ACC112 (cell line): ENCODE measurements around the gene NOP53.
"Not testable (repeated sequence)": the region's sequence is repeated elsewhere in the genome, so short reads cannot be mapped to it uniquely, and the experiment has no call there.

ENCODE experiments used
- H2AFZ ChIP-seq: fragments of 200-600 bp; sonication (generic); one replicate; pipeline ENCODE4 v1.6.0; 2017; ENCODE audit warnings: antibody characterized with exemption, low read length; ENCODE audit not compliant: unreplicated experiment
- H3K27ac ChIP-seq: fragments of 200-600 bp; sonication (generic); 2 replicates; pipeline ENCODE4 v1.5.1; 2014; ENCODE audit warnings: low read depth, mild to moderate bottlenecking, antibody characterized with exemption, low read length, moderate library complexity
- H3K27me3 ChIP-seq: fragments of 200-600 bp; sonication (generic); 2 replicates; pipeline ENCODE4 v1.6.1; 2014; ENCODE audit warnings: mild to moderate bottlenecking, antibody characterized with exemption, low read length, moderate library complexity, mixed read lengths; ENCODE audit not compliant: insufficient read depth
- H3K36me3 ChIP-seq: fragments of 200-600 bp; sonication (generic); 2 replicates; pipeline ENCODE4 v1.6.1; 2016; ENCODE audit warnings: mild to moderate bottlenecking, antibody characterized with exemption, low read length, moderate library complexity, mixed read lengths; ENCODE audit not compliant: insufficient read depth
- H3K4me1 ChIP-seq: fragments of 200-600 bp; sonication (generic); one replicate; pipeline ENCODE4 v1.6.1; 2016; ENCODE audit warnings: low read length, mixed read lengths; ENCODE audit not compliant: insufficient read depth, unreplicated experiment, control insufficient read depth
- H3K4me3 ChIP-seq: fragments of 200-600 bp; sonication (generic); 2 replicates; pipeline ENCODE4 v1.5.1; 2014; ENCODE audit warnings: mild to moderate bottlenecking, low read depth, low read length
- H3K79me2 ChIP-seq: fragments of 200-600 bp; sonication (generic); one replicate; pipeline ENCODE4 v1.6.0; 2016; ENCODE audit warnings: low read length; ENCODE audit not compliant: control insufficient read depth, unreplicated experiment, insufficient read depth

The NOP53 gene

DNA sequence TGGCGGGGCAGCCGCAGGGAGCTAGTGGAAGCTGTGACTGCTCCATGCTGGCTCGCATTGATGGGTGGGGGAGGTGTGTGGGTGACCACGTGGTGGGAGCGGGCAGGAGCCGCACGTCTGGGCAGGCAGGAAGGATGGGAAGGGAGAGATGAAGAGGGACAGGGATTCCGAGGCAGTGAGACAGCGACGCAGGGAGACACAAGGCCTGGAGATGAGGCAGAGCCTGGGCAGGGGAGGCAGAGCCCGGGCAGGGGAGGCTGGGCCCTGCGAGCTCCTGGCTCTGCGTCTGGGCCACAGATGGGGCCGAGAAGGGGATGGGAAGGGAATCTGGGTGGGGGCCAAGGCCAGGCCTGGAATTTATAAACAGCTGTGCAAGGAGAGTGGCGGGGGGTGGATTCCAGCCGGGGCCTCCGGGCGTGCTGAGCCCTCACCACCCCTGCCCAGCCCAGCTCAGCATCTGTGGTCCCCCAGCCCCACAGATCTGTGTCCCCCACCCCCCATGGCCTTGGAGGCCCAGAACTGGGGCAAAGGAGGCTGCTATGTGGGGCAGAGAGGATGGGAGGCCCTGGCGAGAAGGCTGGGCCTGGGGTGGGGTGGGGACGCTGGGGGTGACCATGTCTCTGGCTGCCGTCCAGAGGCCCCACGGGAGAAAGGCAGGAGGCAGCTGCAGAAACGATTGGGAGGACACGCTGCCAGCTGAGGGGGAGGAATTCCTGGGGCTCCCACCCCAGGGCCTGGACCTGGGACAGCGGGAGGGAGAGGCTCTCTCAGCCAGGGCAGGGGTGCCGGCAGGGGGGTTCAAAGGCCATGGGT, 26.1 kb upstream of the NOP53 start:
- Histone ChIP-seq H2AFZ (no peak overlapping the region), H3K4me1 (peaks cover 33% of the 10 kb centered on the region), H3K4me3 (peak overlapping the region; percentile 57), H3K27me3 (no peaks in the 10 kb centered on the region), H3K79me2 (peaks cover 48% of the 10 kb centered on the region), H3K27ac (peak overlapping the region; percentile 87), H3K36me3 (peaks cover 5% of the 10 kb centered on the region; the same call in 1 of the 2 replicates)

- Histone ChIP-seq H3K36me3 (peaks cover 8% of the 10 kb centered on the region; the same call in 1 of the 2 replicates), H3K4me3 (no peak overlapping the region)
Measured at GRCh38 chr19:47720669-47721422, 24.5 kb upstream of the NOP53 start.

GRCh38 chr19:47723581-47723940, 21.8 kb upstream of the NOP53 start:
- H3K27ac ChIP-seq = peak overlapping the region; percentile 92
- no peak overlapping the region for H2AFZ ChIP-seq
- peaks cover 22% of the 10 kb centered on the region for H3K79me2 ChIP-seq
- peaks cover 5% of the 10 kb centered on the region; the same call in 1 of the 2 replicates for H3K36me3 ChIP-seq
- peaks cover 40% of the 10 kb centered on the region for H3K4me1 ChIP-seq
- H3K27me3 ChIP-seq = no peaks in the 10 kb centered on the region
- no peak overlapping the region for H3K4me3 ChIP-seq

More at GRCh38 chr19:47720669-47721422, 24.5 kb upstream of the NOP53 start:
- H3K27ac ChIP-seq = peak overlapping the region; percentile 87; the same call in 1 of the 2 replicates
- peaks cover 37% of the 10 kb centered on the region for H3K79me2 ChIP-seq
- no peak overlapping the region for H2AFZ ChIP-seq
- H3K27me3 ChIP-seq = no peaks in the 10 kb centered on the region
- H3K4me1 ChIP-seq = peaks cover 33% of the 10 kb centered on the region

DNA sequence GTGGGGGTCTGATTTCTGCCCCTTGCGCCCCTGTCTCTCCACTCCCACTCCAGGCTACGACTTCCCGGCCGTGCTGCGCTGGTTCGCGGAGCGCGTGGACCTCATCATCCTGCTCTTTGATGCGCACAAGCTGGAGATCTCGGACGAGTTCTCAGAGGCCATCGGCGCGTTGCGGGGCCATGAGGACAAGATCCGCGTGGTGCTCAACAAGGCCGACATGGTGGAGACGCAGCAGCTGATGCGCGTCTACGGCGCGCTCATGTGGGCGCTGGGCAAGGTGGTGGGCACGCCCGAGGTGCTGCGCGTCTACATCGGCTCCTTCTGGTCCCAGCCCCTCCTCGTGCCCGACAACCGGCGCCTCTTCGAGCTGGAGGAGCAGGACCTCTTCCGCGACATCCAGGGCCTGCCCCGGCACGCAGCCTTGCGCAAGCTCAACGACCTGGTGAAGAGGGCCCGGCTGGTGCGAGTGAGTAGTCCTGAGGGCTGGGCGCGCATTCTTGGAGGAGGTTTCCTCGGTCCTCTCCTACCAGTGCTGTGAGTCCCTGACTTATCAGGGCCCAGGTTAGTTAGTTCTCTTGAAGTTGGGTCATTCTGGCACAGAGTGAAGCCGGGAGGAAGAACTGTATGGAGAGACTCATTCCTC, 19.5 kb upstream of the NOP53 start:
- Histone ChIP-seq H2AFZ (no peak overlapping the region), H3K79me2 (peaks cover 22% of the 10 kb centered on the region), H3K4me1 (peaks cover 42% of the 10 kb centered on the region), H3K27me3 (no peaks in the 10 kb centered on the region), H3K36me3 (peaks cover 15% of the 10 kb centered on the region; the same call in 1 of the 2 replicates), H3K27ac (peak overlapping the region; percentile 58), H3K4me3 (no peak overlapping the region)

- peaks cover 24% of the 10 kb centered on the region for H3K79me2 ChIP-seq
- peak overlapping the region; percentile 58 for H3K27ac ChIP-seq
- no peaks in the 10 kb centered on the region for H3K27me3 ChIP-seq
- peaks cover 16% of the 10 kb centered on the region; the same call in 1 of the 2 replicates for H3K36me3 ChIP-seq
- peaks cover 42% of the 10 kb centered on the region for H3K4me1 ChIP-seq
- H2AFZ ChIP-seq = no peak overlapping the region
- H3K4me3 ChIP-seq = no peak overlapping the region
Measured at GRCh38 chr19:47726467-47726866, 18.9 kb upstream of the NOP53 start.

DNA sequence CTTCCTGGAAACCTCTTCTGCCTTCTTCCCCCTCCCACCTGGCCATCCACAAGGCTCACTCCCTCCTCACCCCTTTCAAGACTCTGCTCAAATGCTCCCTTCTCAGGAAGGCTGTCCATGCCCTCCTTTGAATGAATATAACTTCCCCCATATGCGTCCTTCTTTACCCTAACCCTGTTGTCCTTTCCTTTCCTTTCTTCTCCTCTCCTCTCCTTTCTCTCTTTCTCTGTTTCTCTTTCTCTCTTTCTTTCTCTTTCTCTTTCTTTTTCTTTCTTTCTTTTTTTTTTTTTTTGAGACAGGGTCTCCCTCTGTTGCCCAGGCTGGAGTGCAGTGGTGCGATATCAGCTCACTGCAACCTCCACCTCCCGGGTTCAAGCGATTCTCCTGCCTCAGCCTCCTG, 17.1 kb upstream of the NOP53 start:
- Histone ChIP-seq H3K36me3 (peaks cover 19% of the 10 kb centered on the region; the same call in 1 of the 2 replicates), H3K4me1 (peaks cover 31% of the 10 kb centered on the region), H3K27ac (peak overlapping the region; percentile 29; the same call in 1 of the 2 replicates), H3K79me2 (peaks cover 20% of the 10 kb centered on the region)
- H2AFZ ChIP-seq, H3K27me3 ChIP-seq, H3K4me3 ChIP-seq: not testable (repeated sequence)

GRCh38 chr19:47729468-47729798, 15.9 kb upstream of the NOP53 start:
- no peak overlapping the region for H2AFZ ChIP-seq

DNA sequence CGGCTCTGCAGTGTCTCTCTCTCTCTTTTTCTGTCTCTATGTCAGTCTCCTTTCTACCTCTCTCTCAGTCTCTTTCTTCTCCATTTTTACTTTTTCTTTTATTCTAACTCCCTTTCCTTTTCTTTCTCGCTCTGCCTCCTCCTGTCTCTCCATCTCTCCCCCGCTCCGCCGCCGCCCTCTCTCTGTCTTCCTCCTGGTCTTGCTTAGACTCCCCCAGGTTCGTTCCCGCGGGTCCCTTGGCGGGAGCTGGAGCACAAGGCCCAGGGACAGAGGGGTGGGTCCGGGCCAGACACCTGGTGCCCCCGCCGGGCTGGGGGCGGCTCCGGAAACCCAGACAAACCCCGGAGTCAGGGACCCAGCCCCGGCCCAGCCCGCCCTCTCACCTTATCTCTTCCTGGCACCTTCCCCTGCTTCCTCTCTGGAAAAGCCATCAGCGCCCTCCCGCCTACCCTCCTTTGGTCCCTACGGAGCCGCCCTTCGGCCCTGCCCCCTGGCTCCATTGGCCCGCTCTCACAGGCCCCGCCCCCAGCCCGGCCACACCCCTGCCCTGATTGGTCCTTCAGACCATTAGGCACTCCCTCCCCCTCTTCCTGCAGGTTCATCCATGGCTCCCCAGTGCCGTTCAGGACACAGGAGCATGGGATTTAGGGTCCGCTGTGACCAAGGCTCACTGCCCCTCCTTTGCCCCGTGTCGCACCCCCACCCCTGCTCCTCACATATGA, 15.4 kb upstream of the NOP53 start:
- H3K27ac ChIP-seq = peak overlapping the region; percentile 74
- no peak overlapping the region for H2AFZ ChIP-seq
- H3K4me3 ChIP-seq = no peak overlapping the region
- peaks cover 29% of the 10 kb centered on the region for H3K4me1 ChIP-seq
- H3K79me2 ChIP-seq = peaks cover 20% of the 10 kb centered on the region
- peaks cover 17% of the 10 kb centered on the region; the same call in 1 of the 2 replicates for H3K36me3 ChIP-seq
- H3K27me3 ChIP-seq = no peaks in the 10 kb centered on the region

More at GRCh38 chr19:47729468-47729798, 15.9 kb upstream of the NOP53 start:
- Histone ChIP-seq H3K79me2 (peaks cover 21% of the 10 kb centered on the region), H3K27ac (peak overlapping the region; percentile 74), H3K36me3 (peaks cover 18% of the 10 kb centered on the region; the same call in 1 of the 2 replicates), H3K4me1 (peaks cover 29% of the 10 kb centered on the region), H3K27me3 (no peaks in the 10 kb centered on the region), H3K4me3 (no peak overlapping the region)

DNA sequence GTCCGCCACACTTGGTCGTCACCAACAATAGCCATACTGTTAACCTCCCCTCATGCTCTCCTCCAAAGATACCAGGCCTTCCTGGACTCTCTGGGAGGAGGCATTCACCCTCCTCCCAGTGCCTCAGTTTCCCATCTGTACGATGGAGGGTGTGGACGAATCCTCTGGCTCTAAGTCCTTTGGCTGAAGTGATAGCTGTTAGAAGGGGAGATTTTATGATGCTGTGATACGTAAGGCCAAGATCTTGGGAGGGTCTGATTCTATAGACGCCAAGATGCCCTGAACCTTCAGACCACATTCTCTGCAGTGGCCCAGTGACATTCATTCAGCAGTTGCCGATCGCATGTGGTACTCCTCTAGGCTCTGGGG, 14.8 kb upstream of the NOP53 start:
- no peak overlapping the region for H3K4me3 ChIP-seq
- H2AFZ ChIP-seq = no peak overlapping the region
- H3K27me3 ChIP-seq = no peaks in the 10 kb centered on the region
- H3K36me3 ChIP-seq = peaks cover 17% of the 10 kb centered on the region; the same call in 1 of the 2 replicates
- no peak overlapping the region for H3K27ac ChIP-seq
- H3K79me2 ChIP-seq = peaks cover 20% of the 10 kb centered on the region
- H3K4me1 ChIP-seq = peaks cover 29% of the 10 kb centered on the region

DNA sequence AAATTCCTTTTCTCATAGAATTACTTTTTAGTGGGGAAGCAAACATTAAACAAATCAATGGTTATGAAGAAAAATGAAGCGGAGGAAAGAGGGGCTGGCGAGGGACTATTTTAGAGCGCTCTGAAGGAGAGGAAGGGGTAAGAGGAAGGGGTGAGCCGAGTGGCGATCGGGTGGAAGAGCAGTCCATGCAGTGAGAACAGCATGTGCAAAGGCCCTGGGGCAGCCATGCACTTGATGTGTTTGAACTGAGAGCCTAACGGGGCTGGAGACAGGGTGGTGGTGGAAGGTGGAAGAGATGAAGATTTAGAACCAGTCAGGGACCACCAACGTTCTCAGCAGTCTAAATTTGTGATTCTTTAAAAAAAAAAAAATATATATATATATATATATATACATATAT, 14.4 kb upstream of the NOP53 start:
- Histone ChIP-seq H3K79me2 (peaks cover 20% of the 10 kb centered on the region), H2AFZ (no peak overlapping the region), H3K27ac (no peak overlapping the region), H3K4me3 (no peak overlapping the region), H3K4me1 (peaks cover 28% of the 10 kb centered on the region), H3K27me3 (no peaks in the 10 kb centered on the region), H3K36me3 (peaks cover 17% of the 10 kb centered on the region; the same call in 1 of the 2 replicates)
